OCI-M1 (cell line): ENCODE measurements around the gene CYP2W1.

Experiments
- DNase-seq: peaks from one replicate; lab custom pipeline; 2025; lab: John Stamatoyannopoulos, UW

CYP2W1 gene

DNA sequence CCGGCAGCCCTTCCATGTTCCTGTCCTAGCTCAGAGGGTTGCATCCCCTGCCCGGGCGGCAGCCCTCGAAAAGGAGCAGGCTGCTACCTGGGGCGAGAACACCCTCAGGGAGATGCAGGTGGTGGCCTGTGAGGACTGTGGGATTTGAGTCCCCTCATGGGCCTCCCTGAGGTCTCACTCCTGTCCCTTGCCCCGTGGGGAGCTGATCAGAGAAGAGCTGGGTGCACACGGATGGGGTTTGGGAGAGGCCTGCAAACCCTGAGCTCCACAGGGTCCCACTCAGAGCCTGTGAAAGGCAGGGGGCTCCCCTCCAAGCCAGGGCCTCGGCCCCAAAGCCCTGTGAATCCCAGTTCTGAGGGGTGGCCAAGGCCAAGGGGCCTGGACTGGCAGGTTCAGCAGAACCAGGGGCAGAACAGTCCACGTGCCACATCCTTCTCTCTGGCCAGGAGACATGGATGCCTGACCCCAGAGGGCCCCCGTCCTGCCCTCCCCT, 424 bp upstream of the CYP2W1 start:
- no peak for DNase-seq

DNA sequence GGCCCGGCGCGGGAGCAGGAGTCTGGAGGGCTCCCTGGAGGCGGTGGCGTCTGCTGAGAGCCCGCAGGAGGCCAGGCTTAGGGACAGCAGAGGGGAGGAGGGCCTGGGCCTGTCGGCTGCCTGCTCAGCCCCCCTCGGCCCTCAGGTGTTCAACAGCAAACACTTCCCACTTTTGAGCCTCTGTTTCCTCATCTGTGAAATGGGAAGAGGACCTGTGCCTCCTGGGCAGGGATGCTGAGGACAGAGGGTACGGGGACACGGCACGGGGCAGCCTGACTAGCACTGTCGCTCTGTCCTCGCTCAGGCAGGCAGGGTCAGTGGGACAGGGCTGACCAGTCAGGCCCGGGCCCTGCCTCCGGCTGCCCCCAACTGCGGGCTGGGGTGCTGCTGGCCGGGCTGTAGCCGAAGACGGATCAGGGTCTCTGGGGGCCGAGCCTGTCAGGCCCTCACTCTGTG, 663 bp downstream of the CYP2W1 start:
- no peak for DNase-seq

DNA sequence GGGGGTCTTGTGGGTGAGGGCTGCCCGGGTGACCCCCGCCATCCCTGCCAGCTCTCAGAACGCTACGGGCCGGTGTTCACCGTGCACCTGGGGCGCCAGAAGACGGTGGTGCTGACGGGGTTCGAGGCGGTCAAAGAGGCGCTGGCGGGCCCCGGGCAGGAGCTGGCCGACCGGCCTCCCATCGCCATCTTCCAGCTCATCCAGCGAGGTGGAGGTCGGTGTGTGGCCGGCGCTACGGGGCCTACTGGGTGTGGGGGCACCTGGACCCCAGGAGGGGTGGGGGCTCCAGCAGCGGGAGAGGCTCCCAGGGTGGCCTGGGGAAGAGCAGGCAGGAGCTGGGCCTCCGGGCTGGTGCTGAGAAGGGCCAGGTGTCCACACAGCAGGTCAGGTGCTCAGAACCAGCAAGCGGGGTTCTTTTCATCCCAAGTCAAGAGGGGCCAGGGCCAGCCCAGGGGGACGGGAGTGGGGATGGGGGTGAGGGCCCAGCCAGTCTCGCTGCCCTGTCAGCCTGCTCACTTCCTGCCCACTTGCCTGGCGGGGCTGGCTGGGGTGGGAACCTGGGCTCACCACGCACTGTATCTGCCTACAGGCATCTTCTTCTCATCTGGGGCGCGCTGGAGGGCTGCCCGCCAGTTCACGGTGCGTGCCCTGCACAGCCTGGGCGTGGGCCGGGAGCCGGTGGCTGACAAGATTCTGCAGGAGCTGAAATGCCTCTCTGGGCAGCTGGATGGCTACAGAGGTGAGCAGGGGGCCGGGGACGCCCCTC, 1.6 kb downstream of the CYP2W1 start:
- DNase-seq: no peak

DNA sequence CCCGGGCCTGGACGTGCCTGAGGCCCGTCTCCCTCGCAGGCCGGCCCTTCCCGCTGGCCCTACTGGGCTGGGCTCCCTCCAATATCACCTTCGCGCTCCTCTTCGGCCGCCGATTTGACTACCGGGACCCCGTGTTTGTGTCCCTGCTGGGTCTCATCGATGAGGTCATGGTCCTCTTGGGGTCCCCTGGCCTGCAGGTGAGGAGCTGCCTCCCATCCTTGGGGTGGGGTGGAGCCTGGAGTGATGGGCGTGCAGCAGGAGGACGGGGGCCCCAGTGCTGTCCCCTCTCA, 2.1 kb downstream of the CYP2W1 start:
- no peak for DNase-seq

DNA sequence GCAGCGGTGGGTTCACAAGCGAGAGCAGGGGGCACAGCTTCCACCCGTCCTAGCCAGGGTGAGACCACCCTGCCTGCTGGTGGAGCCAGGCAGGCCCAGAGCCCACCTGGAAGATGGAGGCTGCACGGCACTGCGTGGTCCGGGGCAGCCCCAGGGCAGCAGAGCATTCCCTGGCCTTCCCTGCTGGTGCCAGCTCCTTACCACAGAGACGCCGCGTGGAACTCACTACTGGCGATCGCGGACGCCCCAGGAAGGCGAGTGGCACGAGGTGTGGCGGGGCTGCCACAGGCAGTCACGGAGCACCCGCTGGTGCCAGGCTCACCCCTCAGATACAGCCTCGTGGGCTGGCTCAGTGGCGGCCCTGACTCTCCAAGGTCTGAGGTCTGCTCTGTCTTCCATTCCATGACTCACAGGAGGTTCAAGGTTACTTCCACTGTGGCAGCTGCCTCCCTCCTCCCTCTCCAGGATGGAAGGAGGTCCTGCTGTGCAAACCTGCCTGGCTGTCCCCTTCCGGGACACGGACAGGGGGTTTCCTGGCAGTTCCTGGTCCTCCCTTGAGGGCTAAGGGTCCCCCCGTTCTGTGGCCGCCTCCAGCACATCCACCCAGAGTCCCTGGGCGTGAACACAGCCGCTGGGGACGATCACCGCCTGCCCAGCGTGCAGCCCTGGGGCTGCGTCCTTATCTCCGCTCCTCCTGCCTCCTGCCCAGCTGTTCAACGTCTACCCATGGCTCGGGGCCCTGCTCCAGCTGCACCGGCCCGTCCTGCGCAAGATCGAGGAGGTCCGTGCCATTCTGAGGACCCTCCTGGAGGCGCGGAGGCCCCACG, 3.1 kb downstream of the CYP2W1 start:
- DNase-seq: peak; percentile 17

DNA sequence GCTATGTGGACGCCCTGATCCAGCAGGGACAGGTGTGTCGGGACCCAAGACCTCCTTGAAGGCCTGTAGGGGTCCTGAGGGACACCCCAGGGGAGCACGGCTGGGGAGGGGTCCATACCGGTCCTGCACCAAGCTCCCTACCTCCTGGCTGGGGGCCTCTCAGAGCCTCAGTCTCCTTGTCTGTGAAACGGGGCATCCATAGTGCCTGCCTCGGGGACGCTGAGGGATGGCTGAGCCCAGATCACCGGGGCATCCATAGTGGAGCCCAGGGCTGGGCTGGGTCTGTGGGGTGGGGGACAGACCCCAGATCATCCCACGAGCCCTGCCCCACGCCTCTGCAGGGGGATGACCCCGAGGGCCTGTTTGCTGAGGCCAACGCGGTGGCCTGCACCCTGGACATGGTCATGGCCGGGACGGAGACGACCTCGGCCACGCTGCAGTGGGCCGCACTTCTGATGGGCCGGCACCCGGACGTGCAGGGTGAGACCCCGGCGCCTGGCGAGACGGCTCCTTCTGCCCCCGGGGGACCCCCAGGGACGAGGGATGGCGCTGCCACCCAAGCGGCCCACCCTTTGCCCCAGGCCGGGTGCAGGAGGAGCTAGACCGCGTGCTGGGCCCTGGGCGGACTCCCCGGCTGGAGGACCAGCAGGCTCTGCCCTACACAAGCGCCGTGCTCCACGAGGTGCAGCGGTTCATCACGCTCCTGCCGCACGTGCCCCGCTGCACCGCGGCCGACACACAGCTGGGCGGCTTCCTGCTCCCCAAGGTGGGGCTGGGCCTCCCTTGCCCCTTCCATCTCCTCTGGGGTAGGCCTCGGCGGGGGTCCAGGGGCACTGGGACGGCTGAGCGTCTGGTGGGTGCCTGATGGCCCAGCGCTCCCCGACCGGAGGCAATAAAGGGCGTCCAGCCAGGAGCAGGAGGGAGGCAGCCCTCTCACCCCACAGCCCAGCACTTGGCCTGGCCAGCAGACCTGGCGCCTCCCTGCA, 4.1 kb downstream of the CYP2W1 start:
- no peak for DNase-seq

DNA sequence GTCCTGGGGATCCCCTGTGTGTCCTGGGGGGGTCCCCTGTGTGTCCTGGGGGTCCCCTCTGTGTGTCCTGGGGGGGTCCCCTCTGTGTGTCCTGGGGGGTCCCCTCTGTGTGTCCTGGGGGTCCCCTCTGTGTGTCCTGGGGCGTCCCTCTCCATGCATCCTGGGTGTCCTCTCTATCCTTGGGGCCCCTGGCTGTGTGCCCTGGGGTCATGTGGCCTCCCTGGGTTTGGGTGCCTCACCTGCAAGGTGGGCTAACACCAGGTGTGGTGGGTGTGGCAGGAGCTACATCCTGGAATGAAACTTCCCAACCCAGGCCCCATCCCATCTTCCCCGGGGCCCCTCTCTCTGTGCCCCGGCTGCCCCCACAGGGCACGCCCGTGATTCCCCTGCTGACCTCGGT, 4.9 kb downstream of the CYP2W1 start:
- DNase-seq: no peak

DNA sequence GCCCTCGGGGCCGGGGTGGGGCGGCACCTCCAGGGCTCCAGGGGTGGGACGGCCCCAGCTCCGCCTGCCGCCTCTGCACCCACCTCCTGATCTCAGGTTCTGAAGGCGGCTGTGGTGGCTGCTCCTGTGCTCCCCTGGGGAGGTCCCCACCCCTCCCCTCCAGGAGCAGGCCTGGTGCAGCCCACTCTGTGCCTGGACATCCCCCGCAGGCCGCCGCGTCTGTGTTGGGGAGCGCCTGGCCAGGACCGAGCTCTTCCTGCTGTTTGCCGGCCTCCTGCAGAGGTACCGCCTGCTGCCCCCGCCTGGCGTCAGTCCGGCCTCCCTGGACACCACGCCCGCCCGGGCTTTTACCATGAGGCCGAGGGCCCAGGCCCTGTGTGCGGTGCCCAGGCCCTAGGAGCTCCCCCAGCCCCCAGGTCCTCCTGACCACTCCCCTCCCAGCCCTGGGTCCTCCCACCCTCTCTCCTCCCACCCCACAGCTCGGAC, 5.5 kb downstream of the CYP2W1 start:
- no peak for DNase-seq

DNA sequence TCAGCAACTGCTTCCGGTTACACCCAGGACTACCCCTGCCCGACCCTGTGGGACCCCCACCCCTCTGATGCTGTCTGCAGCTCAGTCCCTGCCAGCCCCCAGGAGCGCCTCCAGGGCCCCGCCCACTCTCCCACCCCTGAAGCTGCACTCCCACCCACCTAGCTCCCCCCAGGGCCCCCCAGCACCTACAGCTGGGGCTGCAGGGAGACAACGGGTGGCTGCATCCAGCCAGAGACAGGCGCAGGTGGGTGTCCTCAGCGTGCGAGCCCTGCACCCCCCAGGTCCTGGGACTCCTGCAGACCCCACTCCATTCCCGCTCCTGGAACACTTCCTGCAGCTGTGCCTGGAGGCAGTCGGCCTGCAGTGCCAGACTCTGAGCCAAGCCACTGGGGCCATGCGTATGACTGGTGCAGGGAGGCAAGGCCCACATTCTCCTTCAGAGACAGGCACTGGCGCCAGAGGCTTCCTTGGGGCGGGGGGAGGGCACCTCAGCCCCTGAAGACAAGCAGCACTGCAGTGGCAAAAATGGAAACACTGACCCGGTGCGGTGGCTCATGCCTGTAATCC, 6.1 kb downstream of the CYP2W1 start:
- DNase-seq: no peak

DNA sequence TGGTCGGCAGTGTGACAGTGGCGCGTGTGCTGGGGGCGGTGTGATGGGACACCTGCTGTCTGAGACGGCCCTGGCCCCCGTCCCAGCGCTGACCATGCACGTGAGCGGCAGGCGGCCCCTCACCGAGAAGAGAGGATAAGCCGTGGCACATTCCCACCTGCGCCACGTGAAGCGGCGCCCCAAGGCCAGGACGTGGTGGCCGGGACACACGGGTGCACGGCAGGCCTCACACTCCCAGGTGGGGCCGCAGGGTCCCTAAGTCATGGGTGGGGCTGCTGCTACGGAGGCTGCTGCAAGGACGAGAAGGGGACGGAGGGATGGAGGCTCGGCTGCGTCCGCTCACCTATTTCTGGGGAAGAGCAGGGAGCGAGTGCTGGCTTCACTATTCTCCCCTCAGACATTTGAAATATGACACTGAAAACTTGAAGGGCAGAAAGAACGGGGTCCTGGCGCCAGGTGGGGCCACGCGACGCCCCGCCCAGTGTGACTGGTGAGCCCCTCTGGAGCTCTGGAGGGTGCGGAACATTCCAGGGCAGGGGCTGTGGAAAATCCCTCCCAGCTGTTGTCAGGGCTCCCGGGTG, 7.5 kb downstream of the CYP2W1 start:
- DNase-seq: no peak

DNA sequence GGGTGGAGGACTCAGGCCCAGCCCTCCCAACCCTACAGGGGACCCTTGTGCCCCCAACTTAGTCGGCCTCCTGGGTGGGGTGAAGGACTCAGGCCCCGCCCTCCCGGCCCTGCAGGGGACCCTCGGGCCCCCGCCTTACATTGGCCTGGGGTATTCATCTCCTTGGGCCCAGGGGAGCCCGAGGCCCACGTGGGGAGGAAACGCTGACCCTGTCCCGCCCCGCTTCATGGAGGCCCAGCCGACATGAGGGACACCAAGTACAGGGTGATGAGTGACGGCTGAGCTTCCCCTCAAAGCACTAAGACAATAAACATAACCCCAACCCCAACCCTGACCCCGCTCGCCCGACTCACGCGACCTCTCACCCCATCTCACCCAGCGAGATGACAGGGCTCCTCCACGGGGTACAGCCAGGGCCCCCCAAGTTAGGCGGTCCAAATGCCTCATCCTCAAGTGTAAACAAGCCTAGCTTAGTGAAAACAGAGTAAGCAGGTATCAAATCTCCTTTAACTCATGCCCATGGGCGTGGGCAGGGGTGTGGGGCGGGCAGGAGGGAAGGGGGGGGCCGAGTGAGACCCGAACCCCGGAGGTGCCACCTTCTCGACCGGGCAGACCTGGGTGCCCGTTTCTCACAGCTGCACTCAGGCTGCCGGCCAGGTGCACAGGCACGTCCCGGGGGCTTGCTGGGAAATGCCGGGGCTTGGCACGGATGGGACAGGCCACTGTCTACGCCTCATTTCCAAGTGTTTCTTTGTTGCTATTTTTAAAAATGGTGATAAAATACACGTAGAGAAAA, 8.2 kb downstream of the CYP2W1 start:
- no peak for DNase-seq

DNA sequence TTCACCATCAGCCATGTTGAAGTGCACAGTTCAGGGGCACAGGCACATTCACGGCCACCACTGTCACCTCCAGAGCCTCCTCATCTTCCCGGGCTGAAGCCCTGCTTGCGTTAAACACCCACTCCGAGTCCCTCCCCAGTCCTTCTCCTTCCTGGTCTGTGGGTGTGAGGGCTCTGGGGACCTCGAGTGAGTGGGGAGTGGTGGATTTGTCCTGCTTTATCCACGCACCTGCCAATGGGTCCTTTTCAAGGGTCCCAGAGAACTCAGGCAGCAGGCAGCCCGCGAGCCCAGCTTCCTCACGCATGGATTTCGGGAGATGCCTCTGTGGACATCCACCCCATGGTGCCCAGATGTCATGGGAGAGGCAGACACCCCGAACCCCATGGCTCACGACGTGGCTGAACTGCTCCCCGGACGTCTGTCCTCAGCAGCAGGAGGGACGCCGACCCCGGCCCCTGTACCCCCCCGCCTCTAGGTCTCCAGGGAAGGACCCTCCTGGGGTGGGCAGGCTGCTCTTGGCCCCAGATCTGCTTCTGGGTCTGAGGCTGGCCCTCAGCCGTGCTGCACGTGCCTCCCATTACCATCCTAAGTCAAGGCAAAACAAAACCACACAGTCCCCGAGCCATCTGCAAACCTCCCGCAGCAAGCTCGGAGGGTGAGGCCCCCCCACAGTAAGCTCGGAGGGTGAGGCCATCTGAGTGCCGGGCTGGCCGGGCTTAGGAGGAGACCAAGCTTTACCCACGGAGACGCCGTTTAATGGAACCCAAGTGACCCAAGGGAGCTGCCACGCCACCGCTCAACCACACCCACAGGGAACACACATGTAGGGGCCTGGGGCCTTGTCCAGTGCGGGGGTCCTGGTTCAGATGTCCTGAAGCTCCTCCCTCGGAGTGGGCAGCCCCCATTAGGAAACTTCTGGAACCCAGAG, 9.0 kb downstream of the CYP2W1 start:
- no peak for DNase-seq

DNA sequence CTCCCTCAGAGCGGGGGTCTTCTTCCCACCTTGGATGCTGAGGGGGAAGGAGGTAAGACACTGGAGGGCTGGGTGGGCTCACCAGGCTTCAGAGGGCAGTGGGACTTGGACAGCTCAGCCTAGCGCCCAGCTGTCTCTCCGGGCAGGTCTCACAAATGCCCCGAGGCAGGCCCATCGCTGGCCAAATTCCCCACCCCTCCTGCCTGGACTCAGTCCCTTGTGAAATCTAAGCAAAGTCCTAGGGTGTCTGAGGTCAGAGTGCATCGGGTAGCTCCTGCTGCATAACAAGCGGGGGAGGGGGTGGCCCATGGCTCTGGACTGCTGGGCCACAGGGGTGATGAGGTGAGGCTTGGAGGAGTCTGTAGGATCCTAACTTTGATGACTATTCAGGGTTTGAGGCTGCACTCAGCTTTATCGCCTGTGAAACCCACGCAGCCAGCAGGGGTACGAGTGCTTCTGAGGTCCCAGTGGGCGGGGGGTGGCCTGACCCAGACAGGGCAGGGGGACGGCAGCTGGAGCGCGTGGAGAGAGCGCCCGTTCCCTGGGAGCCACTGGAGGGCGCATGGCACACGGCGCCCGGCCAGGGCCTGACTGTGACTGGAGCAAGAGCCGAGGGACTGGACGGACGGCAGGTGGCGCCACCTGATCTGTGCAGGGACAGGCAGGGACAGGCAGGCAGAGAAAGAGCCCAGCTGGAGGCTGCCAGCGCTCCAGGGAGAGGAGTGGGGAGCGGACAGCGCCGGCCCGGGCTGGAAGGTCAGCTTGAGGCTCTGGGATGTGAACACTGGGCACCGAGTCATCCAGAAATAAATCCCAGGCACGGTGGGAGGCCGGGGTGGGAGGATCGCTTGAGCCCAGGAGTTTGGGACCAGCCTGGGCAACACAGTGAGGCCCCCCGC, 10.0 kb downstream of the CYP2W1 start:
- DNase-seq: peak; percentile 91

DNA sequence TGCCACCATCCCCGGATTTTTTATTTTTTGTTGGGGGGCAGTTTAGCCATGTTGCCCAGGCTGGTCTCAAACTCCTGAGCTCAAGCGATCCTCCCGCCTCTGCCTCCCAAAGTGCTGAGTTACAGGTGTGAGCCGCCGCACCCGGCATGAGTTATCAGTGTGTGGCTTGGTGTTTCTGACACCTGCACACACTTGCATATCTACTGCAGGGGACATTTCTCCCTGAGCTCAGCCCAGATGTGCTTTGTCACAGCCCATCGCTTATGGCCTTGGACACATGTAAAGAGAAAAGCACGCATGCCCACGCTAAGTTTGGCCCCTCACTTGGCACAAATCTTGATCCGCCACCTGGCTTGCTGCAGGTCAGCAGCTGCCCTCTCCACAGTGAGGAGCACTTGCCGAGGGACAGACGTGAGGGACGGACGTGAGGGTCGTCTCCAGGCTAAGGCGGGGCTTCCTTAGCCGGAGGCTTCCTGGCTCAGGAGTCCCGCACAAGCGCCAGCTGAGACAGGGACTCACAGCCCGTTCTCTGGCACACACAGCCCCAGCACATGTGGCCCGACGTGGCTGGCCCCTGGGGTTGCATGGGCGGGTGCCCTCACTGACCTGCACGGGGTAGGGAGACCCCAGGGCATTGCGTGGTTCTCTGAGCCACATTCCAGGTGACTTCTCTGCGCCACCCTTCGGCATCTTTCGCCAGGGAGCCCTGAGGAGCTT, 11.8 kb downstream of the CYP2W1 start:
- DNase-seq: no peak

DNA sequence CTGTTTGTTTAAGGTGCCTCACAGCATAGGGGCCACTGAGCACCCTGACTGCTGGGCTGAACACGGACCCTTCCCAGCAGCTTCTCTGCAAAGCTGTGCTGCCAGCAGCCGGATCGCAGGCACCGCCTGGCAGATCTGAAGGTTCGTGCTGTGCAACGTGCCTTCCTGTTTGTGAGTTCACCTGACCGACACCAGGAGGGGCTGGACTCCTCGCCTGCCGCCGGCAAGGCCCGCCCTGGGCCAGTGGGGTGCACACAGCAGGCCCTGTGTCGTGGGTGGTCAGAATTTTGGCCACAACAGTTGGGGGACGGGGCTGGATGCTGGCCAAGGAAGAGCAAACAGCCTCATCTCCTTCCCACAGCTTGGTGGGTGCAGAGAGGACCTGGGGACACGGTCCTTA, 12.6 kb downstream of the CYP2W1 start:
- no peak for DNase-seq

DNA sequence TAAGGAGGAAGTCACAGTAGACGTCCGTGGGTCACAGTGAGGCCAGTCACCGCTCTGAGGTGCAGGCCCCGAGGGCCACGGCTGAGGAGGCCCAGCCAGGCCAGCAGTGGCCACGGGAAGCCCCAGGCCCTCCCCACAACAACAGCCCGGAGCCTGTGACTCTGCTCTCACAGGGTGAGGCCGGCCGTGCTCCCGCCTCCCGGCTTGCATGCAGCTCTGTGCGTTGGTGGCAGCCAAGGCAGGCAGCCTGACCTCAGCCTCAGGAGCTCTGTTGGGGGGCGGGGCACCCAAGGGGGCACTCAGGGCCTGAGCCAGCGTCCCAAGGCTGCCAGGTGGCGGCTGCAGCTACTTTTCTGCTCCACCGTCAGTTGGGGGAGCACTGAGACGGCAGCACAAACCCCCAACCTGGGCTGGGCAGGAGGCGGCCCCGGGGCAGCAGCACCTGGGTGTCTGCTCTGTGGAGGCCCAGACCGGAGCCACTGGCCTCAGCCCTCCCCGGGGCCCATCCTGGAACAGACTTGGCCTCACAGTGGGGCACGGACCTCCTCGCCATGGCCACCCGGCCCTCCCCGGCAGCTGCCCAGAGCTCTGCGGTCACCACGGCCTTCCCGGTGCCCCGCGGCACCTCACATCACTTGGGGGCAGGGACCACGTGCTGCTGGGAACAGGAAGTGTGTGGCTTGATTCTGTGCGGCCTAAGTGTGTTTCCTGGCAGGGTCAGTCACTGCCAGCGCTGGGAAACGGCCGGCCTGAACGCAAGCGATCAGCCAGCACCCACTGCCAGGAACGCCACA, 13.3 kb downstream of the CYP2W1 start:
- DNase-seq: no peak
